Middle frontal gyrus (tissue), 1 donor: ENCODE data around the gene CDCA3.
"Not testable (repeated sequence)": the region's sequence is repeated elsewhere in the genome, so short reads cannot be mapped to it uniquely, and the experiment has no call there.

Source experiments
- DNase-seq: peaks from one replicate; pipeline ENCODE4 v3.0.0-alpha.2; 2015; ENCODE audit warnings: low spot score; ENCODE audit errors: extremely low spot score

The CDCA3 gene

DNA sequence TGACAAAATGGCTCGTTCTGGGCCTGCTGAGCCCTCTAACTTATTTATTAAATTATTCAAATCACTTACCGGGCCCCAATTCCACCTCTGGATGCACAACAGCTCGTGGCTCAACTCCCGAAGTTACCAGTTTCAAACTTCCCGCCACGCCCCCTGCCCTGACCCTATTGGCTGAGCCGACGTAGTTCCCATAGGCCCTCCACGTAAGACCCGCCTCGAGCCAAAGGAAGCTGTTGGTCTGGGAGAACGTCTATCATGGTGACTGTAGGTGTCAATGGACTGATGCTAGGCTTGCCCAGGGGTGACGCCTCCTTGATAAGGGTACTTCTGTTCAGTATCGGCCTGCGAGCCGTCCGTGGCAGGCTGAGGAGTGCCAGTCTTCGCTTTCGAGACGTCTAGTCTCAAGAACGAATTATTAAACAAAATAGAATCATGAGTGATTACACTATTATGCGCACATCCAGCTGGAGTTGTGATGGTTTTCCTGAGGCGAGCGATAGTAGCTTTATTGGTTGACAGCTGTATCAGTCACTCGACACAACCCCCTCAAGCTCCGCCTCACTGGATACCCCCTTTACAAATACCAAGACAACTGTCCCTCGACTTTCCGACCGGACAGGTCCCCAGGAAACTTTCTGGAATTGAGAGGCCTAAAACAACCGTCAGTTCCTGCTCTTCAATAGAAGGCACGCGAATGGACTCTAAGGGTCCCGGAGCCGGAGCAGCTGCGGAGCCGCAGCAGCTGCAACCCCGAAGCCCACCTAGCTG is at the start of gene CDCA3:
Gene CDCA3, minus strand, starts transcription at position 134 of the 768 bp plus-strand sequence. CDS start 334 bp downstream, outside the sequence.
- DNase-seq: peak; percentile 97

DNA sequence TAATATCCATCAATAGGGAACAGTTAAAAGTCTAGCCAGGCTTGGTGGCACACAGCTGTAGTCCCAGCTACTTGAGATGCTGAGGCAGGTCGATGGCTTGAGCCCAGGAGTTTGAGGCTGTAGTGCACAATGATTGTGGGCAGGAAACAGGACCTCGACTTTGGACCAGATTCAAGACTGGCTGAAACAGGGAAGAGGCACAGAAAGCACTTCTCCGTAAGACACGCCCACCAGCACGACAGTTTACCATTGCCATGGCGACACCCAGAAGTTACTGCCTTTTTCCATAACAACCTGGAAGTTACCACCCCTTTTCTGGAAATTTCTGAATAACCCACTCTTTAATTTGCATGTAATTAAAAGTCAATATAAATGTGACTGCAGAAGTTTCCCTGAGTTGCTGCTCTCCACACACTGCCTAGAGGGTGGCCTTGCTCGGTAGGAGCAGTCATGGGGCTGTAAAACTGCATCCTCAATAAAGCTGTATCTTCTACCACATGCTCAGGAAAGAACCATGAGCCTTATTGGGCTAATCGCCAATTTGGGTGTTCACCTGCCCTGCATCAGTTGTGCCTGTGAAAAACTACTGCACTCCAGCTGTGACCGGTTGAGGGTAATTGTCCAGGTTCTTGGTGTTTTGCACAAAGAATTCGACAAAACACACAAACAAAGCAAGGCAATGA is 48.9 kb upstream of the CDCA3 start:
- DNase-seq: no peak

DNA sequence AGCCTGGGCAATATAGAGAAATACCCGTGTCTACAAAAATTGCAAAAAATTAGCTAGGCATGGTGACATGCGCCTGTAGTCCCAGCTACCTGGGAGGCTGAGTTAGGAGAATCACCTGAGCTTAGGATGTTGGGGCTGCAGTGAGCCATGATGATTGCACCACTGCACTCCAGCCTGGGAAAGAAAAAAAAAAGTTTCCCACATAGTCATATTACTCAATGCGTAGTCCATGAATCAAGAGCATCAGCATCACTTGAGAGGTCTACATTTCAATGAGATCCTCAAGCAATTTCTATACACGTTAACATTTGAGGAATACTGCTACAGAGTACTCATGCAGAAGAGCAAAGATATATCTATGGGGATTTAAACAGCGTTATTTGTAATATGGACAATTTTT is 48.3 kb upstream of the CDCA3 start:
- no peak for DNase-seq

DNA sequence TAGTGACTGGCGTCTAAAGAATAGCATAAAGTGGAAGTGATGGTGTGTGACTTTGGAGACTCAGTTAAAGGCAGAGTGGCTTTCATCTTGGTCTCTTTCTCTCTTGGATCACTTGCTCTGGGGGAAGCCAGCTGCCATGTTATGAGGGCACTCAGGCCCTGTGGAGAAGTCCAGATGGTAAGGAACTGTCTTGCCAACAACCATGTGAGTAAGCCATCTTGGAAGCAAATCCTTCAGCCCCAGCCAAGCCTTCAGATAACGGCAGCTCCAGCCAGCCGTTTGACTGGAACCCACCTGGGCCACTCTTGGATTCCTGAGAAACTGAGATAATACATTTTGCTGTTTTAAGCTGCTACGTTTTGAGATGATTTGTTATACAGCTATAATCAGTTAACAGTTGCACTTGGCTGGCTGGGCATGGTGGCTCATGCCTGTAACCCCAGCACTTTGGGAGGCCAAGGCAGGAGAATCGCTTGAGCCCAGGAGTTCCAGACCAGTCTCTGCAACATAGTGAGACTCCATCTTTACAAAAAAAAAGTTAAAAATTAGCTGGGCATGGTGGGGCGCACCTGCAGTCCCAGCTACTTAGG is 45.9 kb upstream of the CDCA3 start:
- no peak for DNase-seq

DNA sequence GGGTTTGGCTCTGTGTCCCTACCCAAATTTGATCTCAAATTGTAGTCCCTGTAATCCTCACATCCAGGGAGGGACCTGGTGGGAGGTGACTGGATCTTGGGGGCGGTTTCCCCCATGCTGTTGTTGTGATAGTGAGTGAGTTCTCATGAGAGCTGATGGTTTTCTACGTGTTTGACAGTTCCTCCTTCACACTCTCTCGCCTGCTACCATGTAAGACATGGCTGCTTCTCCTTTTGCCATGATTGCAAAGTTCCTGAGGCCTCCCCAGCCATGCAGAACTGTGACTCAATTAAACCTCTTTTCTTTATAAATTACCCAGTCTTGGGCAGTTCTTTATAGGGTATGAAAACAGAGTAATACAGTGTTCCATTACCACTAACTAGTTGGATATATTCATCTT is 43.2 kb upstream of the CDCA3 start:
- no peak for DNase-seq

DNA sequence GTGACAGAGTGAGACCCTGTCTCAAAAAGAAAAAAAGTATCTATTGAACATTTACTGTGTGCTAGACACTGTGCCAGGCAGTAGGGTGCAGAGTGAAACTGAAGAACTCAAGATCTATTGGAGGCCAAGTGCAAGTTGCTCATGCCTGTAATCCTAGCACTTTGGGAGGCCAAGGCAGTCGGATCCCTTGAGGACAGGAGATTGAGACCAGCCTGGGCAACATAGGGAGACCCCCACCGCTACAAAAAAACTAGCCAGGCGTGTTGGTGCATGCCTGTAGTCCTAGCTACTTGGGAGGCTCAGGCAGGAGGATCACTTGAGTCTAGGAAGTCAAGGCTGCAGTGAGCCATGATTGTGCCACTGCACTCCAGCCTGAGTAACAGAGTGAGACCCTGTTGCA is 41.6 kb upstream of the CDCA3 start:
- DNase-seq: not testable (repeated sequence)

DNA sequence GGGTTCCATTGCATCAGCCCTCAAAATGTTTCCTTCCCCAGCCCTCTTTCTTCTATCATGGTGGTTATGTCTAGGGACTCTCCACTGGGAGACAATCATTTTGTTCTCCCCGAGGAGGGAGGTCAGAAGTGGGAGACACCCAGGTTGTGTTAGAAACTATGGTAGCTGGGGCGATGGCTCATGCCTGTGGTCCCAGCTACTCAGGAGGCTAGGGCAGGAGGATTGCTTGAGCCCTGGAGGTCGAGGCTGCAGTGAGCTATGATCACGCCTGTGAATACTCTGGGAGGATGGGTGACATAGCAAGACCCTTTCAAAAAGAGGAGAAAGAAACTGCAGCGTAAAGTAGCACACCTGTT is 40.5 kb upstream of the CDCA3 start:
- no peak for DNase-seq

DNA sequence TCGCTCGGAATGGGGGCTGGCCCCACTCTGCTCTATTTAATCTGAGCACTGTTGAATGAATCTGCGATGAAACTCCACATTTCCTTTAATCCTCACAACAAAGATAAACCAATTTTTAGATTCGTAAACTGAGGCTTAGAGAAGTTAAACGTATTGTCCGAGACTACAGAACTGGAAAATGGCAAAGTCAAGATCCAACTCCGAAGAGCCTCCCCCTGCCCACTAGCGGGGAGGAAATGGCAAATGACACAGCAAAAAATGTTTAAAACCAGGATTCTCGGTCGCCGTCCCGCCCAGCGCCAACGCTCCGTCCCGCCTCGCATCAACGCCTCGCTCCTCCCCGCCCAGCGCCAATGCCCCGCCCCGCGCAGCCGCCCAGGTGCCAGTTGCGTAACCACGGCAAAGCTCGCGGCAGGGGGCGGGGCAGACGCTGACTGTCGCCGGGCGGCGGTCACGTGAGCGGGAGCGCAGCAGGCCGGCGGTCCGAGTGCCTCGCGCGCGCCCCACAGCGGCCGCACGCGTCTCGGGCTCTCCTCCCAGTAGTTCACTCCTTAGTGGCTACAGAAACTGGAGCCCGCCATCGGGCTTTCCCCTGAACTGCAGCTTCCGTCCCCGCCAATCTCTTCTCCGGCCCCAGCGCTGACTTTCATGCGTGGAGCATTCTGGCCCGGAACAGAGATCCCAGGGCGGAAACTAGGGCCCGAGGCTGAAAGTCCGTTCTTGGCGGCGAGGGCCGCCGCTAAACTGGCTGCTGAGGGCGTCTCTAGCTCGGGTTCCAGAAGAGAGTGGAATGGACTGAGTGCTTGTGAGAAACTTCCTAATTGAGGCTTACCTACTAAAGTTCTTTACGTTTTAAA is 39.9 kb upstream of the CDCA3 start:
- peak; percentile 97 for DNase-seq

DNA sequence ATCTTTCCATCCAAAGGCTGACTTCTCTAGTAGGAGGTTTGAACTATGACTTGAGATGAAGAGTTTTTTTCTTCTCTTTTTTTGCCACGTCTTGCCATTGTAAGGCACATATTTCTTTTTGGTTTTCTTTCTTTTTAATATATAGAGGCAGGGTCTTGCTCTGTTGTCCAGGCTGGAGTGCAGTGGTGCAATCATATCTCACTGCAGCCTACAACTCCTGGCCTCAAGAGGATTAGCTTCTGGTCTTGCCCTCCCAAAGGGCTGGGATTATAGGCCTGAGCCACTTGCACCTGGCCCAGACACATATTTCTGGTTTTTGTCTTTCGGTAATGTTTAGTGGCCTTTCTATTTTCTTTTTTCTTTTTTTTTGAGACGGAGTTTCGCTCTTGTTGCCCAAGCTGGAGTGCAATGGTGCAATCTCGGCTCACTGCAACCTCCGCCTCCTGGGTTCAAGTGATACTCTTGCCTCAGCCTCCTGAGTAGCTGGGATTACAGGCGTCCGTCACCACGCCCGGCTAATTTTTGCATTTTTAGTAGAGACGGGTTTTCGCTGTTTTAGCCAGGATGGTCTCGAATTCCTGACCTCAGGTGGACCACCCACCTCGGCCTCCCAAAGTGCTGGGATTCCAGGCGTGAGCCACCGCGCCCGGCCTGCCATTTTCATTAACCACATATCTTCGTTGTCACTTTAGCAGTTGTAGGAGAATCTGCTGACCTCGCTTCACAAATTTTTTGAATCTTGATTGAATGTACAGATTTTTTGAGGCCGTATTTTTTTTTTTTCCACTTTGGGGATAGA is 38.9 kb upstream of the CDCA3 start:
- DNase-seq: not testable (repeated sequence)

DNA sequence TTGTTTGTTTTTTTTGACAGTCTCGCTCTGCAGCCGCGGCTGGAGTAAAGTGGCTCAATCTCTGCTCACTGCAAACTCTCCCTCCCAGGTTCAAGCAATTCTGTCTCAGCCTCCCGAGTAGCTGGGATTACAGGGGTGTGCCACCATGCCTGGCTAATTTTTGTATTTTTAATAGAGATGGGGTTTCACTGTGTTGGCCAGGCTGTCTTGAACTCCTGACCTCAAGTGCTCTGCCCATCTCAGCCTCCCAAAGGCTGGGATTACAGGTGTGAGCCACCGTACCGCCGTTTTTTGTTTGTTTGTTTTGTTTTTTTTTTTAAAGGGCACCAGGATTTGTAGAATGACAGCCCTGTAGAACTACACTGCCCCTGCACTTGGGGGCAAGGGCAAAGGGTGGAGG is 37.7 kb upstream of the CDCA3 start:
- not testable (repeated sequence) for DNase-seq

DNA sequence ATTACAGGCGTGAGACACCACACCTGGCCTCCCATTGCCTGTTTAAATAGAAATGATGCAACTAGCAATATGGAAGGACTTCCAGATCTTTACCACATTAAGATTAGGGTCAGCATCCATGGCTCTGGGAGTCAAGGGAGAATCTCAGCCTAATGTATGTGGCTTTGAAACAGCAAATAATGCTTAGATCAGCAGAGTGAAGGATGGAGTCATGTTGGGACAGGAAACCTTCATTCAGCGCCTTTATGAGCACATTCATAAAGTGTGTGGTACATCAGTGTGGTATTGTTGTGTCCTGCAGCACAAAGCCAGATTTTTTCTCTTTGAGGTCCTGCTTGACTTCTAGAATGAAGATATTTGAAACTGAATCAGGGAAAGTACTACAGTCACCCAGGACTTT is 37.3 kb upstream of the CDCA3 start:
- DNase-seq: no peak

DNA sequence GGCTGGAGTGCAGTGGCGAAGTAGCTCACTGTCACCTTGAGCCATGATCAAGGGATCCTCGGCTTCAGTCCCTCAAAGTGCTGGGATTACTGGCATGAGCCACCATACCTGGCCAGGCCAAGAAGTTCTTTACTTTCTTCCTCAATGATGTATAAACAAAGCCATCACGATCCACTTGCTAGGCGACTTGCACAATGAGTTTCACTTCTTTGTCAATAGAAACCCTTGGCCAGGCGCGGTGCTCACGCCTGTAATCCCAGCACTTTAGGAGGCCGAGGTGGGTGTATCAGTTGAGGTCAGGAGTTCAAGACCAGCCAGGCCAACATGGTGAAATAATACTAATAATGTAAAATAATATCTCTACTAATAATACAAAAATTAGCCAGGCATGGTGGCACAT is 36.4 kb upstream of the CDCA3 start:
- DNase-seq: no peak

DNA sequence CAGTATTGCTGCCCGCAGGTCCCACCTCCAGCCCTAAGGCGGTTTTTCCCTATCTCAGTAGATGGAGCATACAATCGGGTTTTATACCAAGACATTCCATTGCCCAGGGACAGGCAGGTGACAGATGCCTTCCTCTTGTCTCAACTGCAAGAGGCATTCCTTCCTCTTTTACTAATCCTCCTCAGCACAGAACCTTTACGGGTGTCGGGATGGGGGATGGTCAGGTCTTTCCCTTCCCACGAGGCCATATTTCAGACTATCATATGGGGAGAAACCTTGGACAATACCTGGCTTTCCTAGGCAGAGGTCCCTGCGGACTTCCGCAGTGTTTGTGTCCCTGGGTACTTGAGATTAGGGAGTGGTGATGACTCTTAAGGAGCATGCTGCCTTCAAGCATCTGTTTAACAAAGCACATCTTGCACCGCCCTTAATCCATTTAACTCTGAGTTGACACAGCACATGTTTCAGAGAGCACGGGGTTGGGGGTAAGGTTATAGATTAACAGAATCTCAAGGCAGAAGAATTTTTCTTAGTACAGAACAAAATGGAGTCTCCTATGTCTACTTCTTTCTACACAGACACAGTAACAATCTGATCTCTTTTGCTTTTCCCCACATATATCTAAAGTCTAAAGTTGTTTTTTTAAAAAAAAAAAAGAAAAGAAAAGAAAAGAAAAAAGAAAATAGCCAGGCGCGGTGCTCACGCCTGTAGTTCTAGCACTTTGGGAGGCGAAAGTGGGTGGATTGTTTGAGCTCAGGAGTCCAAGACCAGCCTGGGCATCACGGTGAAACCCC is 35.3 kb upstream of the CDCA3 start:
- DNase-seq: not testable (repeated sequence)

DNA sequence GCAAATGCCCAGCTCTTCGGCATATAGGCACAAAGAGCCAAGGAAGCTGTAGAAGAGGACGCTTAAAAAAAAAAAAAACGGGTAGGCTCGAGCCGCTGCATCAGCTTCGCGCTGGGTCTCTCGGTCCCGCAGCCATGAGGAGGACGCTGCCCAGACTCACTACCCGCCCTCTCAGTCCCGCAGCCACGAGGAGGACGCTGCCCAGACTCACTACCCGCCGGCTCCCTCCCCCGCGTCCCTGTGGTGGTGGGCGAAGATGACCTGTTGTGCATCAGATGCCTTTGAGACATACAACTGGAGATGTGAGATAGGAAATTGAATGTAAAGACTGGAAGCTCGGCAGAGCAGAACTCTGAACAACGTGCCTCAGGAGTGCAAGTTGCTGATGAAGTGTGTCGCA is 33.5 kb upstream of the CDCA3 start:
- no peak for DNase-seq

DNA sequence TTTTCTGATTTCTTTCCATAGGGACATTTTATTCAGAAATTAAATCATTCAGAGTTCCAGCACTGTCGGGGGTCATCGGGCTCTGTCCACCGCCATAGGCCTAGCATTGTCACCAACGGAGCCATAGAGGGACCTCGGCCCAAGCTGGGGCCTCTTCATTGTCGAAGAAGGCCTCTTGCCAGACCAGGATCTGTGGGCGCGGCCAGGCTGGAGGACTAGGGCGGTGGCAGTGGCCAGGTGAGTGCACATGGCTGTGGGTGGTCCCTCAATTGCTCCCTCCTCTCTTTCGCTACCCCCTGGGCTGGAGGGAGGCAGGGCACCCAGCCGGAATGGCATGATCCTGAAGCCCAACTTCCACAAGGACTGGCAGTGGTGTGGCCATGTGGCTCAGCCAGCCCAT is 32.6 kb upstream of the CDCA3 start:
- no peak for DNase-seq

DNA sequence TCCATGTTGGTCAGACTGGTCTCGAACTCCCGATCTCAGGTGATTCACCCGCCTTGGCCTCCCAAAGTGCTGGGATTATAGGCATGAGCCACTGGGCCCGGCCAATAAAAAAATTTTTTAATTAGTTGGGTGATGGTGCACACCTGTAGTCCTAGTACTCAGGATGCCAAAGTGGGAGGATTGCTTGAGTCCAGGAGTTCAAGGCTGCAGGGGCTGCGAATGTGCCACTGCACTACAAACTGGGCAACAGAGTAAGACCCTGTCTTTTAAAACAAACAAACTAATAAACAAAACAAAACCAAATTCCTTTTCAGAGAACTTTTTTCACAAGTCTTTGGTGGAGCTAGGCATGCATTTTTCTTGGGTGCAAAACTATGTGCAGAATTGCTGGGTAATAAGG is 32.2 kb upstream of the CDCA3 start:
- no peak for DNase-seq

DNA sequence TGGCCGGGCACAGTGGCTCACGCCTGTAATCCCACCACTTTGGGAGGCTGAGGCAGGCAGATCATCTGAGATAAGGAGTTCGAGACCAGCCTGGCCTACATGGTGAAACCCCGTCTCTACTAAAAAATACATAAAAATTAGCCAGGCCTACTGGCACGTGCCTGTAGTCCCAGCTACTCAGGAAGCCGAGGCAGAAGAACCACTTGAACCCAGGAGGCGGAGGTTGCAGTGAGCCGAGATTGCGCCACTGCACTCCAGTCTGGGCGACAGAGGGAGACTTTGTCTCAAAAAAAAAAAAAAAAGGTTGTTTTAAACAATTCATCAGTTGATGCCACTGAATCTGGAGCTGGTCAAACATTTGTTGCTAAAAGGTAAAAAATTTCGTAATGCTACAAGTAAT is 28.7 kb upstream of the CDCA3 start:
- not testable (repeated sequence) for DNase-seq

DNA sequence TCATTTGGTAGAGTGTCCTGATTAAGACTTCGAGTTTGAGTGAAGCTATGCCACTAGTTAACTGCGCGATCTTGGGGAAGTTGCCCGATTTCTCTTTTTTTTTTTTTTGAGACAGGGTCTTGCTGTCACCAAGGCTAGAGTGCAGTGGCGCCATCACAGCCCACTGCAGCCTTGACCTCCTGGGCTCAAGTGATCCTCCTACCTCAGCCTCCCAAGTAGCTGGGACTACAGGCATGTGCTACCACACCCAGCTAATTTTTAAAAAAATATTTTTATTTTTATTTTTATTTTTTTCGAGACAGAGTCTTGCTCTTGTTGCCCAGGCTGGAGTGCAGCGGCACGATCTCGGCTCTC is 22.9 kb upstream of the CDCA3 start:
- not testable (repeated sequence) for DNase-seq

DNA sequence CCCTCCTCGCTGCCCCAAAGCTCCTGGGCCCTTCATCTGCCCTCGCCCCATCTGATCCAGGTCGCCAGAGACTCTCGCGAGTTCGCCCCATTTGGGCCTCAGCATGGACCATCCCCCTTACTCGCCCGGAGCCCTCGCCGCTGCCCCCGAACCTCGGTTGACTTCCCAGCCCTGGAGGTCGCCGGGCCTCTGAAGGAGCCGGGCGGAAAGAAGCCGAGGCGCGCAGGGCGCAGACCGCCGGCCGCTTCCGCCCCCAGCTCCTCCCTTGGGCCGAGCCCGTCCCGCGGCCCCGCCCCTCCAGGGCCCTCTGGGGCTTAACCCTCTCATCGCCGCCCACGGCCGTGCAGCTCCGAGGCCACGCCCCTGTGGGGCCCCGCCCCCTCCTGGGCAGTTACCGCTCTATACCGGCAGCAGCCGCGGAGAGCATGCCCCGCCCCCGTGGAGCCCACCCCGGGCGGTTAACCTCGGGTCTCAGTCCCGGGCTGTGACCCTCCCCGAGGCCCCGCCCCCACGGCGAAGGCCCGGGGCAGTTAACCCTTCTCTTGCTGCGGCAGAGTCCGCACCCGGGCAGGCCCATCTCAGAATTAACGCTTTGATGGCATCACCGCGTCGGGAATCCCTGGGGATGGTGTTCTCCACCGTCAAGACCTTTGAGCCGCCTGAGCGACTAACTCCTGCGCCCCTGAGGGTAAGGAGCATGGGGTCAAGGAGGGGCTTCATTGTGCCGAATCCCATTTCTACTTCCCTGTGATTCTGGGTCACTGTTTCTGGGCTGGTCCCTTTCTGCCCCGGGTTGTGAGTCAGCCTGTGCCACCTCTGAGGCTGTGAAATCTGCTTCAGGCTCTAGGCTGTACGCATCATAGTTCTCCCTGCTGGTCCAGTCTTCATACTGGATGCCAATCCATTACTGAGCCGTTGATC is 22.3 kb upstream of the CDCA3 start, which contains the start of gene SPSB2:
Gene SPSB2, minus strand, starts transcription at position 210 of the 921 bp plus-strand sequence. CDS start 402 bp downstream, outside the sequence.
- DNase-seq: peak; percentile 81
